Measurements from ENCODE around the gene CLEC4F.
"Not testable (repeated sequence)": the region's sequence is repeated elsewhere in the genome, so short reads cannot be mapped to it uniquely, and the experiment has no call there.

Gene CLEC4F

DNA sequence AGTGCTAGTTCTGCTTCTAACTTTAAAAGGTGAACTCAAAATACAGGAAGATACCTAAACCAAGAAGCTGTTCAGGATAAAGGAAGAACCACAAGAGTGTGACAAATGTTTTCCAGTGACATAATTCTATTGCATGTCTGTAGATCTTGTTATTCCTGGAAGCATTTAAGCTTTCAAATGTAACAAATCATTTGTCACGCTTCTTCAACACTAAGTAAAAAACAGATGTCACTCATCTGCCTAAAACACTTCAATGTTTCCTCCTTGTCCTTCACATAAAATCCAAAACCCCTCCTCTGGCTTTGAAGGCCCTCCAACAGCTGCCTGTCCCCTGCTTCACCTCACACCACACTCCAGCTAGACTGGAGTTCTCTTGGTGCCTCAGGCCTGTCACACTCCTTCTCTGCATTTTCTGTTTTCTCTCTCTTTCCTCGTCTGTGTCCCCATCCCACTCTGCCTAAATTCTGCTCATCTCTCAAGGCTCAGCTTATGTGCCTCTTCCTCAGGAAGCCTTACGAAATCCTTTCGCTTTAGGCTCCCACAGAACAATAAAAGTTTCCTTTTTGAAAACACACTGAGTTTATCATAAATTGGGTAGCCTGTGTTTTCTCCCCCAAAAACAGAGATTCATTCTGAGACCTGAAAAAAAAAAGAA lies 6.4 kb upstream of the CLEC4F start:
- DNase-seq = no peak

GRCh38 chr2:70823249-70823648 lies 2.9 kb upstream of the CLEC4F start:
- no peak for DNase-seq

DNA sequence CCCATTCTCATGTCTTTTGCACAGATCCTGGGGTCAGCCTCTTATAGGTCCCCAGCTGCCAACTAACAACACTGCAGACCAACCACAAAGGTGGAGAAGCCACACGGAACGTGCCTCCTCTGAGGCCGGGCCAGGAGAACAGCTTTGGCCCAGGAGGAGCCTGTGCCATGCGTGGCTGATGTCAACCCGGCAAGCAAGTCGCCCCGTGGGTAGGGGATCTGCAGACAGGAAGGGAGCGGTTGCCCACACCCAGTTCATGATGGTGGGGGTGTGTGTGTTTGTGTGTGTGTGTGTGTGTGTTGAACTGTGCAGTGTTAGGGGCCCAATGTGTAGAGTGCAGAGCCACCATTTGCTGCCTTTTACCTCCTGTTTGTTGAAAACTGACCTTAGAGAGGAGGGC lies 2.4 kb upstream of the CLEC4F start:
- DNase-seq = no peak

DNA sequence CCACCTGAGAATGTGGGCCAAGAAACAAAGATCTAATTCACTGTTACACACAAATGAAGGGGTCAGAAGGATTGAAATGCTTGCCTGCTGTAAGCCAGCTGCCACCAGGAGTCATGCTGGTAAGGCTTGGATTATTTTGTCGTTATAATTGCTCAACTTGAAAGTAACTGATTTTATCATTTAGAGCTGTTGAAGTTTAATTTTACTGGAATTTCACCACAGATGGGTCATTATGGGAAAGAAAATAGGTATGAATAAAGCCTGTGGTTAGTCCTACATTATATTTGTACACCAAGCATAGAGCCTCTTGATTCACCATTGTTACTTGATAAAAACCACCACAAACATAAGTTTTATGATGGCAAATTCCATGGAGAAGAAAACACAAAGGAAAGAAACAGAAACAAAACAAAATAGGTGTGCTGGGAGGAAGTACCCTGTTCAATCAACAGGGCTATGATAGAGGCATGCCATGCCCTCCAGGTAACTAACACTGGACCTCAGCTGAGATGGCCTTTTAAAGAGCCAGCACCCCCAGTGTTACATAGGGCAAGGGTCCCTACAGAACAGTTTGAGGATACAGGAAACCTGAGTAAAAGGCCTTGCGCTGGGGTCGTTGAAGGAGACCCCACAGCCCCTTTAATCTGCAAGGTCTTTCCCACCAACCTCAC lies 3.0 kb downstream of the CLEC4F start:
- DNase-seq = no peak

GRCh38 chr2:70816726-70817125 lies 3.7 kb downstream of the CLEC4F start:
- no peak for DNase-seq

DNA sequence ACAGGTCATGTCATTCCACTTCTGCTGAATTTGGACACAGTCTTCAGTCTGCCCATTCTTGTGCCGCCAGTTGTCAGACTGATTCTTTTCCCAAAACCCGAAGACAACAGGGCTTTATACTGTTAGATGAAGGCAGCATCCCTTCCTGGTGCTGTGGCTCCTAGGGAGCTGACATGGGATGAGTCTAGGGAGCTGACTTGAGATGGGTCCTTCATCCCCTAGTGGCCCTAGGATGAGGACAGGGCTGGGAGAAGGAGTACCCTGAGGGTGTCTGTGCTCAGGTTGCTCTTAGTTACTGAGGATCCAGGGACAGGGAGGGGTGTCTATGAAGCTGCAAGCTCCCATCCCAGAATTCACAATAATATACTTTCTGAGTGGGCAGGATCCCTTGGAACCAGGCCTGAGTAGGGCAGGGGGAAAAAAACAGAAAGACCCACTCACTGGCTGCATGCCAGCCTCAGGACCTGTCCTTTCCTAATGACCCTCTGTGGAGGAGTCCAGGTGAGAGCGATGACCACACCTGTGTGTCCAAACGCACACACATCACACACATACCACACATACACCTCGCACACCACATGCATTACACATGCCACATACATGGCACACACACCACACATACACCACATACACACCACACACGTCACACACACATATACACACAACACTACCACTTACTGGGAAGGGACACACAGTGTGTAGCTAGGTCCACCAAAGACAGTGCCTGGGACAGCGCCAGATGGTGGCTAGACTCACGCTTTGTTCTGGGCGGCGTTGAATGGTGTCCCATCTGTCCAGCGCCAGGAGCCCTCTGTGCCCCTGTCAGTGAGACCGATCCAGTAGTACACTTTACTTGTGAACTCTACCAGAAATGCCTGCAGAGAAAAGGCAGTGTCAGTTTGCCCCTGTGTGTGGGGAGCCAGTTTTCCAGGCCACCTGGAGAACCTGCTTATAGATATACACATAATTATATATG lies 11.1 kb downstream of the CLEC4F start:
- peak; percentile 85 for DNase-seq

GRCh38 chr2:70807828-70808118 lies 12.6 kb downstream of the CLEC4F start:
- DNase-seq = no peak

- DNase-seq = peak; percentile 82
These were observed 13.1 kb downstream of the CLEC4F start for GRCh38 chr2:70807102-70807827.

DNA sequence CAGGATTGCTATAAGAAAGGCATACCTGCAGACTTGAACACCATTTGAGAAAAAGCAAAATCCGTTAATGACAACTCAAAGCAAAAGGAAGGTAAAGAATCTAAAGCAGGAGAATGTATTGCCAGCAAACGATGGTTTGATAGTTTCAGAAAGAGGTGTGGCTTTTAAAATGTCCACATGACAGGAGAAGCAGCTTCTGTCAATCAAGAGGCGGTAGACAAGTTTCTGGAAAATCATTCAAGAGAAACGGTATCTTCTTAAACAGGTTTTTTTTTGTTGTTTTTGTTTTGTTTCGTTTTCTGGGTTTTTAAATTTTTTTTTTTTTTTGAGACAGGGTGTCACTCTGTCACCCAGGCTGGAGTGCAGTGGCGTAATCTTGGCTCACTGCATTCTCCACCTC lies 13.8 kb downstream of the CLEC4F start:
- DNase-seq = no peak

DNA sequence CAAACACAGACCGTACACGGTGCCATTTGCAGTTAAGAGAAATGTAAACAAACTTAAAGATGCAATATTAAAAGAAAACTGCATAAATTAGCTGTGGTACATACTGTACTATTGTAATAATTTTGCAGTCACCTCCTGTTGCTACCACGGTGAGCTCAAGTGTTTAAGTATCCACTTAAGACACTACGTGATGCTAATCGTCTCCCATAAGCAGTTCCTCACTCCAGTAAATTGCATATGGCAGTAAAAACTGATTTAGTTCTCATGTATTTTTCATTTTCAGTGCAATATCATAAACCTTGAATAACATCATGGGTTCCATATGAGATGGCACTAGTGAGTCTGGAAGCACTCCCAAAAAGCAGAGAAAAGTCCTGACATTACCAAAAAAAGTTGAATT lies 14.4 kb downstream of the CLEC4F start:
- peak; percentile 83 for DNase-seq

- no peak for DNase-seq
These were observed 18.7 kb downstream of the CLEC4F start for GRCh38 chr2:70801607-70802263.

- DNase-seq = no peak
These were observed 20.7 kb downstream of the CLEC4F start for GRCh38 chr2:70799706-70800105.

GRCh38 chr2:70797996-70798395 lies 22.4 kb downstream of the CLEC4F start:
- DNase-seq = not testable (repeated sequence)

GRCh38 chr2:70797506-70797905 lies 22.9 kb downstream of the CLEC4F start:
- no peak for DNase-seq

- peak; percentile 36 for DNase-seq
These were observed 24.1 kb downstream of the CLEC4F start for GRCh38 chr2:70796262-70796661.

- DNase-seq = no peak
These were observed 25.0 kb downstream of the CLEC4F start for GRCh38 chr2:70795164-70795995.

DNA sequence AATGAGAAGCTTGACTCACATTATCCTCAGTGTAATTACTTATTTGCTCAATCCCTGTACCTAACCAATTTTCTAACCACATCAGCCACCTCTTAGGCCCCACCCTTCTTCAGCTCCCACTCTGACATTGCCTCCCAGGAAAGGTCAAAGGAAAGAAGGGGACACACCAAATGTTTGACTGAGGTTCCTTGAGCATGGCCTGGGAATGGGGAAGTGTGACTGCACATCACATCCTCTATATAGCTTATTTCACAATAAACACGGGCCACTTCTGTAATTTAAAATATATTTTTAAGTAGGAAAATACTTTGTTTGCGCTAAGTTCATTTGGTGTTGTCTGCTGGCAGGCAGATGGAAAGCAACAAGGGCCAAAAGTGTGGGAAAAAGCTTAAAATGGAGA lies 26.9 kb downstream of the CLEC4F start:
- no peak for DNase-seq

- peak; percentile 36 for DNase-seq
These were observed 30.1 kb downstream of the CLEC4F start, which contains the start of gene FIGLA for GRCh38 chr2:70790136-70790828. FIGLA (minus strand) TSS chr2:70790643; CDS start chr2:70790638, 5 bp downstream.

GRCh38 chr2:70789304-70790135 lies 30.9 kb downstream of the CLEC4F start:
- DNase-seq = peak; percentile 88
